Loucy (cell line): ENCODE data around the gene RTP3.

ENCODE experiments used
- H2AFZ ChIP-seq: fragments of 200-600 bp; sonication (generic); 2 replicates; pipeline ENCODE4 v1.6.0; 2016; ENCODE audit warnings: antibody characterized with exemption, mild to moderate bottlenecking, low read length, moderate library complexity
- H3F3A ChIP-seq: fragments of 200-600 bp; 2 replicates; pipeline ENCODE4 v1.6.0; 2016; ENCODE audit warnings: antibody characterized with exemption, low read depth, mild to moderate bottlenecking
- H3K27me3 ChIP-seq: fragments of 200-600 bp; sonication (generic); 2 replicates; pipeline ENCODE4 v1.6.1; 2014; ENCODE audit warnings: low read length, mild to moderate bottlenecking; ENCODE audit not compliant: insufficient read depth, poor library complexity, severe bottlenecking
- H3K36me3 ChIP-seq: fragments of 200-600 bp; sonication (generic); 2 replicates; pipeline ENCODE4 v1.6.1; 2016; ENCODE audit warnings: low read length; ENCODE audit not compliant: insufficient read depth
- H3K4me1 ChIP-seq: fragments of 200-600 bp; sonication (generic); 2 replicates; pipeline ENCODE4 v1.5.1; 2014; ENCODE audit warnings: low read length, mild to moderate bottlenecking; ENCODE audit not compliant: insufficient read depth, poor library complexity, severe bottlenecking
- H3K4me2 ChIP-seq: fragments of 200-600 bp; sonication (generic); 2 replicates; pipeline ENCODE4 v1.6.0; 2014; ENCODE audit warnings: antibody characterized with exemption, low read length, low read depth, mild to moderate bottlenecking; ENCODE audit not compliant: poor library complexity, severe bottlenecking
- H3K4me3 ChIP-seq: fragments of 200-600 bp; sonication (generic); 2 replicates; pipeline ENCODE4 v1.5.1; 2014; ENCODE audit warnings: low read length, mild to moderate bottlenecking, mixed read lengths; ENCODE audit not compliant: poor library complexity, severe bottlenecking
- H3K79me2 ChIP-seq: fragments of 200-600 bp; sonication (generic); 2 replicates; pipeline ENCODE4 v1.6.1; 2014; ENCODE audit warnings: low read length; ENCODE audit not compliant: insufficient read depth
- H3K9ac ChIP-seq: fragments of 200-600 bp; sonication (generic); 2 replicates; pipeline ENCODE4 v1.6.0; 2014; ENCODE audit warnings: mild to moderate bottlenecking, low read depth, low read length, moderate library complexity; ENCODE audit not compliant: poor library complexity, severe bottlenecking
- H3K9me2 ChIP-seq: fragments of 200-600 bp; sonication (generic); replicated peaks from 2 replicates; pipeline ENCODE4 v1.6.1; 2016; ENCODE audit warnings: low read depth, low read length, mixed read lengths
- H3K9me3 ChIP-seq: fragments of 200-600 bp; sonication (generic); 2 replicates; pipeline ENCODE4 v1.6.1; 2014; ENCODE audit warnings: mild to moderate bottlenecking, antibody characterized with exemption, low read length, low read depth; ENCODE audit not compliant: insufficient read depth
- H4K20me1 ChIP-seq: fragments of 200-600 bp; sonication (generic); 2 replicates; pipeline ENCODE4 v1.6.0; 2014; ENCODE audit warnings: antibody characterized with exemption, low read length, mild to moderate bottlenecking; ENCODE audit not compliant: insufficient read depth, poor library complexity, severe bottlenecking
- EZH2phosphoT487 ChIP-seq: fragments of 200-600 bp; IDR thresholded peaks from 2 replicates; pipeline ENCODE4 v1.6.1; 2018; ENCODE audit warnings: antibody characterized with exemption, mild to moderate bottlenecking, moderate library complexity, borderline replicate concordance
- TF ChIP-seq, protein P1 (sequence below): fragments of 200-600 bp; sonication (generic); conservative IDR thresholded peaks from 2 replicates; pipeline ENCODE4 v1.5.1; 2014; ENCODE audit warnings: mild to moderate bottlenecking, antibody characterized with exemption, low read length

Gene RTP3

DNA sequence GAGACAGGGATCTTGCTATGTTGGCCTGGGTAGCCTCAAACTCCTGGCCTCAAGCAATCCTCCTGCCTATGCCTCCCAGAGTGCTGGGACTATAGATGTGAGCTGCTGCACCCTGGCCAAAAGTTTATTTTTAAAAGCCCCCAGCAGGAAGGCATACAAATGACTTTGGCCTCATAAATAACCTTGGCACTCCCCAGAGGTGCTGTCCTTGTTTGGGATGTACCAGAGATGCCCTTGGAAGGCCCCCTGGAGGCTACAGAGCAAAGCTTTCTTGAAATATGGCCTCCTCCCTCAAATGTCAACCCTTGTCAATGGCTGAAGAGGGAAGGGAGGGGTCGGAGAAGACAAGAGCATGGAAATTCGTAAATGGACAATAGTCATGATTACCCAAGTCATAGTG is 14.0 kb upstream of the RTP3 start:
- H3K4me1 ChIP-seq, result peaks cover under 1% of the 10 kb centered on the region
- no peak overlapping the region for H3K4me2 ChIP-seq
- TF ChIP-seq, protein P1, sequence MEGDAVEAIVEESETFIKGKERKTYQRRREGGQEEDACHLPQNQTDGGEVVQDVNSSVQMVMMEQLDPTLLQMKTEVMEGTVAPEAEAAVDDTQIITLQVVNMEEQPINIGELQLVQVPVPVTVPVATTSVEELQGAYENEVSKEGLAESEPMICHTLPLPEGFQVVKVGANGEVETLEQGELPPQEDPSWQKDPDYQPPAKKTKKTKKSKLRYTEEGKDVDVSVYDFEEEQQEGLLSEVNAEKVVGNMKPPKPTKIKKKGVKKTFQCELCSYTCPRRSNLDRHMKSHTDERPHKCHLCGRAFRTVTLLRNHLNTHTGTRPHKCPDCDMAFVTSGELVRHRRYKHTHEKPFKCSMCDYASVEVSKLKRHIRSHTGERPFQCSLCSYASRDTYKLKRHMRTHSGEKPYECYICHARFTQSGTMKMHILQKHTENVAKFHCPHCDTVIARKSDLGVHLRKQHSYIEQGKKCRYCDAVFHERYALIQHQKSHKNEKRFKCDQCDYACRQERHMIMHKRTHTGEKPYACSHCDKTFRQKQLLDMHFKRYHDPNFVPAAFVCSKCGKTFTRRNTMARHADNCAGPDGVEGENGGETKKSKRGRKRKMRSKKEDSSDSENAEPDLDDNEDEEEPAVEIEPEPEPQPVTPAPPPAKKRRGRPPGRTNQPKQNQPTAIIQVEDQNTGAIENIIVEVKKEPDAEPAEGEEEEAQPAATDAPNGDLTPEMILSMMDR, result peak; percentile 42; the same call in 1 of the 2 replicates
- TF ChIP-seq EZH2phosphoT487, result no peak
- no peaks in the 10 kb centered on the region for H3K27me3 ChIP-seq
- H3K79me2 ChIP-seq, result no peaks in the 10 kb centered on the region
- no peak overlapping the region for H3K4me3 ChIP-seq
- no peak overlapping the region for H3K9ac ChIP-seq
- H4K20me1 ChIP-seq, result no peaks in the 10 kb centered on the region
- H3K36me3 ChIP-seq, result no peaks in the 10 kb centered on the region
- no peaks in the 10 kb centered on the region for H3F3A ChIP-seq
- H3K9me2 ChIP-seq, result no peaks in the 10 kb centered on the region
- no peak overlapping the region for H2AFZ ChIP-seq
- no peaks in the 10 kb centered on the region for H3K9me3 ChIP-seq

DNA sequence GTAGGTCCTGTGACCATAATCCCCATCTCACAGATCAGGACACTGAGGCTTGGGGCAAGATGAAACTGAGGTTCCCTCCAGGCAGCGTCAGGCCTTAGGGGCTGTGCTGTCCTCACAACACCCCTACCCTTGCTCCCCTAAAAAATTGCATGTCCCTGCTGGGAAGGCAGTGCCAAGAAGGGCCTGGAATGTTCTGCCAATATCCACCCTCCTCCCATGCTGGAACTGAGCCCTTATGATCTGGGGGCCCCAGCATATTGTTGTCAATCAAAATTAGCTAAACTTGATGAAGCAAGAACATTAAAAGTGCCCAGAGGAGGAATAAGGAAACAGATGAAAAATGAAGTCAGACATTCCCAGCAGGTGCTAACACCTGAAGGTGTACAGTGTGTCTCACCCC is 13.4 kb upstream of the RTP3 start:
- H3K9me3 ChIP-seq, result no peaks in the 10 kb centered on the region
- TF ChIP-seq, protein P1, result no peak
- no peak for TF ChIP-seq EZH2phosphoT487
- no peak overlapping the region for H2AFZ ChIP-seq
- no peak overlapping the region for H3K4me2 ChIP-seq
- no peaks in the 10 kb centered on the region for H3K9me2 ChIP-seq
- no peaks in the 10 kb centered on the region for H3K27me3 ChIP-seq
- H3F3A ChIP-seq, result no peaks in the 10 kb centered on the region
- H3K4me3 ChIP-seq, result no peak overlapping the region
- no peaks in the 10 kb centered on the region for H3K79me2 ChIP-seq
- H4K20me1 ChIP-seq, result no peaks in the 10 kb centered on the region
- H3K9ac ChIP-seq, result no peak overlapping the region
- no peaks in the 10 kb centered on the region for H3K36me3 ChIP-seq
- peaks cover 6% of the 10 kb centered on the region for H3K4me1 ChIP-seq

DNA sequence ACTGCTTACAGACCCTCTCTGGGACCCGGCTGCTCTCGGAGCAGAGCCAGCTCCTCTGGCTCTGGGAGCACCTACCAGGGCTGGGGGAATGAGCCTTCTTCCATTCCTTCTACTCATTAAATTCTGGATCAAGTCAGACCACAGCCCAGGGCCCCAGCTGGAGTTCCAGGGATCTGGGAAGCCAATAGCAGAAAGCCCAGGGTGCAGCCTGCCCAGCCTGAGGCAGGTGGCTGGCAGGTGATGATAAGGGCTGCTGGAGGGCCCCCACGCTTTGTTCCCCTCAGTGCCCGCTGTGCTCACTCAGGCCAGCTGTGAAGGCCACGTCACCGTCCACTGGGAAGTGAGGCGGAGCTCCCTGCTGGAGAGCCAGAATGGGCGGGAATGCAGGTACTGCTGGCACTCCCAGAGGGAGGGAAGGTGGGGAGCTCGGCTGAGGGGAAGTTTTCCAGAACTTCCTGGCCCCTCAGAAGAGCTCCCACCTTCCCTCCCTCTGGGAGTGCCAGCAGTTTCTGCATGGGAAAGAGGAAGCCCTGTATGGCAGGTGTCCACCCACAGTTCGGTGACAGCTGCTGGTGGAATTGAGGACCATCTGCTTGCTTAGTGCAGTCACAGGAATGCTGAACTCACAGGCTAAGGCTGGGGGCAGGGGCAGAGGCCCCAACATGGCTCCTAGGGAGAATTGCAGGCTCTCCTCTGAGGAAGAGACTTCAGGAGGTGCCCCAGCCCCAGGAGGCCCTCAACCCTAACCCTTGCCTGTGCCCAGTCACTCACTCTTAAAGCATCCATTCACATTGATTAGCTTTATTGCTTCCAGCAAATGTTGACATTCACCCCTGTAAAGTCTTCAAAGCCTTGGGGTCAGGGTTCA is 12.6 kb upstream of the RTP3 start:
- no peaks in the 10 kb centered on the region for H3K79me2 ChIP-seq
- H3K9me3 ChIP-seq, result no peaks in the 10 kb centered on the region
- H3K4me2 ChIP-seq, result no peak overlapping the region
- peaks cover 14% of the 10 kb centered on the region for H3K4me1 ChIP-seq
- no peaks in the 10 kb centered on the region for H3K27me3 ChIP-seq
- no peaks in the 10 kb centered on the region for H3F3A ChIP-seq
- H3K36me3 ChIP-seq, result no peaks in the 10 kb centered on the region
- H3K9ac ChIP-seq, result no peak overlapping the region
- no peaks in the 10 kb centered on the region for H4K20me1 ChIP-seq
- no peak overlapping the region for H3K4me3 ChIP-seq
- no peak overlapping the region for H2AFZ ChIP-seq
- no peaks in the 10 kb centered on the region for H3K9me2 ChIP-seq
- TF ChIP-seq, protein P1, result no peak
- no peak for TF ChIP-seq EZH2phosphoT487
